Measurements from ENCODE around the gene MRPS6.

DNA sequence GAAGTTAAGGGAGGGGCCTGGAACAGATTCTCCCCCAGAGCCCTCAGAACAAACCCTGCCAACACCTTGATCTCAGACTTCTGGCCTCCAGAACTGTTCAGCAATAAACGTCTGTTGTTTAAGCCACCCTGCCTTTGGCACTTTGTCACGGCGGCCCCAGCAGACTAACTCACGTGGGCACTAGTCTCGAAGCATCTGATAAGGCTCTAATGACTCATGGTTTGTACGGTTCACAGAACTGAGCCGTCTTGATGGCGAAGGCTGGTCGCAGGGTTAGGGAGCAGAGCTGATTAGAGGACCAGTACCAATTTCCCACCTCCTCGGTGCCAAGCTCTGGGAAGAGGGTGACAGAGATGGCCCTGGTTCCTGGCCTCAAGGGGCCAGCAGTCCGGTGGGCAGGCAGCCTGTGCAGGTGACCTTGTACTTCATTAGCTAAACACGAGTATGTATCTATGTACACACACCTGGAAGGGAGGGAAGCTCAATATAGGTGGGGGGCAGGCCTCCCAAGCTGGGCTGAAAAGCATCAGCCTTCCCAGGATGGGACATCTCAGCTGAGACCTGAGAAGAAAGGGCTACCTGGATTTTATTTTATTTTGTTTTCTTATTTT is 112.8 kb downstream of the MRPS6 start:
- TF ChIP-seq EZH2 (IDR thresholded peaks at IDR 0.05; ENCODE audit: borderline replicate concordance, low read depth, low read length, severe bottlenecking), result no peak
- TF ChIP-seq, protein P1, sequence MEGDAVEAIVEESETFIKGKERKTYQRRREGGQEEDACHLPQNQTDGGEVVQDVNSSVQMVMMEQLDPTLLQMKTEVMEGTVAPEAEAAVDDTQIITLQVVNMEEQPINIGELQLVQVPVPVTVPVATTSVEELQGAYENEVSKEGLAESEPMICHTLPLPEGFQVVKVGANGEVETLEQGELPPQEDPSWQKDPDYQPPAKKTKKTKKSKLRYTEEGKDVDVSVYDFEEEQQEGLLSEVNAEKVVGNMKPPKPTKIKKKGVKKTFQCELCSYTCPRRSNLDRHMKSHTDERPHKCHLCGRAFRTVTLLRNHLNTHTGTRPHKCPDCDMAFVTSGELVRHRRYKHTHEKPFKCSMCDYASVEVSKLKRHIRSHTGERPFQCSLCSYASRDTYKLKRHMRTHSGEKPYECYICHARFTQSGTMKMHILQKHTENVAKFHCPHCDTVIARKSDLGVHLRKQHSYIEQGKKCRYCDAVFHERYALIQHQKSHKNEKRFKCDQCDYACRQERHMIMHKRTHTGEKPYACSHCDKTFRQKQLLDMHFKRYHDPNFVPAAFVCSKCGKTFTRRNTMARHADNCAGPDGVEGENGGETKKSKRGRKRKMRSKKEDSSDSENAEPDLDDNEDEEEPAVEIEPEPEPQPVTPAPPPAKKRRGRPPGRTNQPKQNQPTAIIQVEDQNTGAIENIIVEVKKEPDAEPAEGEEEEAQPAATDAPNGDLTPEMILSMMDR (IDR thresholded peaks at IDR 0.05; ENCODE audit: borderline replicate concordance, extremely low read depth, low read length, poor library complexity, severe bottlenecking), result no peak
